ENCODE measurements around the gene APRT.
"Not testable (repeated sequence)": the region's sequence is repeated elsewhere in the genome, so short reads cannot be mapped to it uniquely, and the experiment has no call there.

Gene APRT

GRCh38 chr16:88841521-88842307 lies 30.0 kb upstream of the APRT start:
- DNase-seq, result no peak

- no peak for DNase-seq
Observed at GRCh38 chr16:88840600-88841215, 29.0 kb upstream of the APRT start.

DNA sequence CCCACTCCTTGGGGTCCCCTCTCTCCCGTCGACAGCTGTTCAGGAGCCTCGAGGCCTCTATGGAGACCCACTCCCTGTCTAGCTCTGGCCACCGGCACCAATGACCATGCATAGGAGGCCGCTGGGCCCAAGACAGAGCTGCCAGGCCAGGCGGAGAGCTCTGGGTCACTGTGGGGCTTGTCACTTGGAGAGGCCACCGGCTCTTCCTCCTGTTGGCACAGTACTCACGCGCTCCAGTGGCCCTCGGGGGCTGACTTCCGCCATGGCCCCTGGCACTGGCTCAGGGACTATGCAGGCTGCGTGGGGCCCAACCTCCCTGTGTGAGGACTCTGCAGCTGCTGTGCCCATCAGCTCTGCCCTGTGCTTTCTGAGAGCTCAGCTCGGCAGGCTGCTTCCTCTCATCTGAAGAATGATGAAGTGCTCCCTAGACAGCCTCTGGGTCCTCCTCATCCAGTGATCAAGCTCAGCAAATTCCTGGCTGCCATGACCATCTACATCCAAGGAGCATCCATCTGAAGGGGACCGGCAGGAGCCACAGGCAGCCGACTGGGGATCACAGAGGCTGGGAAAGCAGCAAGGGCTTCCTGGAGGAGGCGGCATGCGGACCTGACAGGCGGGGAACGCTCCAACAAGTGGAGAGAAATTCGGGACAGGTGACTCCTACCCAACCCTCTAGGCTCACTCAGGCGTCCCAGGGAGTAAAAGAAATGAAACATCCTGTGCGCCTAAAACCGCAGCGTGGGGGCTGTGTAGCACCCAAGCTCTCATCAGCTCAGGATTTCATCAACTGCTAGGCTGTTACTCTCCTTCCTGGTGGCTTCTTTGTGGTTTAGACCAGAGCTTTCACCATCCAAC lies 28.2 kb upstream of the APRT start:
- DNase-seq, result no peak

GRCh38 chr16:88839026-88839529 lies 27.4 kb upstream of the APRT start:
- DNase-seq, result no peak

- no peak for DNase-seq
Observed at GRCh38 chr16:88838566-88838965, 26.8 kb upstream of the APRT start.

- DNase-seq, result no peak
Observed at GRCh38 chr16:88837806-88838205, 26.1 kb upstream of the APRT start.

DNA sequence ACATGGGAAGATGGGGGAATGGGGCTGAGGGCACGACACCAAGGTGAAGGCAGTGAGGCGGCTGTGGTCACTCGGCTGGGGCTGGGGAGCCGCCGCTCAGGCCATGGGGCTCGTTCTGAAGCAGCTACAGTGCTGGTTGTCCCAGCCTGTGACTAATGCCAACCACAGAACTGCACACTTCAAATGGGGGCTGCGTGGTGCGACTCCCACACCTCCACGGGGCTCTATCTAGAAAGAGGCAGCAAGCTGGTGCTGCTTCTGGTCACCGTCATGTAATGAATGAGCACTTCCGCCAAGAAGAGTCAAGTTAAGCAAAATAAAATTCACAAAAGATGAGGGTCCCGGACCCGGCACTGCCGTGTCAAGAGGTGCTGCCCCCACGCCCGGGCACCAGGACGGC lies 25.1 kb upstream of the APRT start:
- DNase-seq, result no peak

GRCh38 chr16:88835818-88836217 lies 24.1 kb upstream of the APRT start:
- DNase-seq, result no peak

GRCh38 chr16:88835383-88835782 lies 23.7 kb upstream of the APRT start:
- DNase-seq, result no peak

GRCh38 chr16:88834670-88835069 lies 22.9 kb upstream of the APRT start:
- no peak for DNase-seq

DNA sequence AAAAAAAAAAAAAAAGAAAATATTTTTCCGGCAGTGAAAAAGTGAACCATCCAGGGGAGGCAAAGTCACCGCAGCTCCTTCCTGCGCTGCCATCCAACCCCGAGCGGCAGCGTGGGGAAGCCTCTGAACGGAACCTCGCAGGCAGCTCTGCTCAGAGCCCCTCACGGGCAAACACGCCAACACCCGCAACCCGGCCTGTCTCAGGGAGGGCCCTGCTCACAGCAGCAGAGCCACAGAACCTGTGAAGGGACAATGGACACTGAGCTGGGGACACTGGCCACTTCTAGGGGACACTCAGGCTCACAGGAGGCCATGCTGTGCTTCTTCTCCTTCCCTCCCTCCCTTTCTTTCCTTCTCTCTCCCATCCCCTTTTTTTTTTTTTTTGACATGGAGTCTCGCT lies 21.4 kb upstream of the APRT start:
- no peak for DNase-seq

DNA sequence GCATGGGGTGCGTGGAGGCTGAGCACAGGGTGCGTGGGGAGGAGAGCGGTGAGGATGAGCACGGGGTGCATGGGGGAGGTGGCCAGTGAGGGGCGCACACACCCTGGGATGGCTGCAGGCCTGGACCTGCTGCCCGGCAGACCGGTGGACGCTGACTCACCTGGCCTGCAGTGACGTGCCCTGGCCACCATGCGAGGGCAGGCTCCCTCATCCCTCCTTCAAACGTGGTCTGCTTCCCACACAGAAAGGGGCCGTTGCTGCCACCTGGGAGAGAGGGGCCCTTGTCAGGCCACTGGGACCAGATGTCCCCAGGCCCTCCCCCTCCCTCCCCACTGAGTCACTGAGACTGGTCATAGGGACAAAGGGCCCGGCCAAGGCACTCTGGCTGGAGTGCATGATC lies 20.1 kb upstream of the APRT start:
- no peak for DNase-seq

DNA sequence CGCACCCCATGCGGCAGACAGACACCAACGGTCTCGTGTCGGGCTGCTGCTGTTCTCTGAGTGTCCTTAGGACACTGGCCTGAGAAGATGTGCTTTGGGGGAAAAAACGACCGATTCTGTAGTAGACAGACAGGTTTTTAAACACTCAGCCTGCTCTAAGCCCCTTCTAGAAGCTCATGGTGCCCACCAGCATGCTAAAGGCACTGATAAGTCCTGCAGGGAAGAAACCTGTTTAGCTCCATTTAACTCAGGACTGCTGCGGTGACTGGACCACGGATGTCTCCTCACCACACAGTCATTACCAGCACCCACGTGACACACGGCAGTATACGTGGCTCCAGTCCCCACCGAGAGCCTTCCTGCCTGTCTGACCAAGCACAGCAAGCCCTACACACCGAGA lies 19.1 kb upstream of the APRT start:
- no peak for DNase-seq

DNA sequence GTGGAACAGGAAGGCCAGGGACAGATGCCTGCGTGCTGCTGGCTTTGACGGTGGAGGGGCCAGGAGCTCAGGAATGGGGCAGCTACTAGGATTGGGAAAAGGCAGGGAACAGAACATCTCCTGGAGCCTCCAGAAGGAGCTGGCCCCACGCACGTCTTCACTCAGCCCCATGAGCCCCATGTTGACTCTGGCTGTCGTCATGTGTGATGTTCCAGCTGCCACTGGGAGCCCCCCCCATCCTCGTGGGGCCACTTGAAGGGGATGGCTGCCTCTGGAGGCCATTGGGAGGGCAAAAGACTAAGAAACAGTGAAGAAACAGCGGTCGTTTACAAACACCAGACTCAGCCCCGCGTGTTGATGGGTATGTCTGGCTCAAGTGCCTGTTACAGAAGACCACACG lies 18.5 kb upstream of the APRT start:
- no peak for DNase-seq

- DNase-seq, result no peak
Observed at GRCh38 chr16:88828711-88829110, 17.0 kb upstream of the APRT start.

DNA sequence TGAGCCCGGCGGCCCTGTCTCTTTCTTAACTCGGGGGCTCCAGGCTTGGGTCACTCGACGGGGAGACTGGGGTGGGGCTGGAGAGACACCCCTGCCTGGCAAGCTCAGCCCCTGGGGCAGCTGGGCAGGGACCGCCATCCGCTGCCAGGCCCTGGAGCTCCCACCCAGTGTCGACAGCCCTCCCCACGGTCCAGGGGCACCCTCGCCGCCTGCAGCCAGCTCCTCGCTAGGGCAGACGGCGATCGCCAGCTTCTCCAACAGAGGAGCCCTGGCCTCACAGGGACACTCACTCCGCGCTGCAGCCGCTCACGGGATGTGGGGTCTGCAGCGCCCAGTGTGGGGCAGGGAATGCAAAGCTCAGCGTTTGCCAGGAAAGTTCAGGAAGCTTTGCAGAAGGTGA lies 16.0 kb upstream of the APRT start:
- no peak for DNase-seq

DNA sequence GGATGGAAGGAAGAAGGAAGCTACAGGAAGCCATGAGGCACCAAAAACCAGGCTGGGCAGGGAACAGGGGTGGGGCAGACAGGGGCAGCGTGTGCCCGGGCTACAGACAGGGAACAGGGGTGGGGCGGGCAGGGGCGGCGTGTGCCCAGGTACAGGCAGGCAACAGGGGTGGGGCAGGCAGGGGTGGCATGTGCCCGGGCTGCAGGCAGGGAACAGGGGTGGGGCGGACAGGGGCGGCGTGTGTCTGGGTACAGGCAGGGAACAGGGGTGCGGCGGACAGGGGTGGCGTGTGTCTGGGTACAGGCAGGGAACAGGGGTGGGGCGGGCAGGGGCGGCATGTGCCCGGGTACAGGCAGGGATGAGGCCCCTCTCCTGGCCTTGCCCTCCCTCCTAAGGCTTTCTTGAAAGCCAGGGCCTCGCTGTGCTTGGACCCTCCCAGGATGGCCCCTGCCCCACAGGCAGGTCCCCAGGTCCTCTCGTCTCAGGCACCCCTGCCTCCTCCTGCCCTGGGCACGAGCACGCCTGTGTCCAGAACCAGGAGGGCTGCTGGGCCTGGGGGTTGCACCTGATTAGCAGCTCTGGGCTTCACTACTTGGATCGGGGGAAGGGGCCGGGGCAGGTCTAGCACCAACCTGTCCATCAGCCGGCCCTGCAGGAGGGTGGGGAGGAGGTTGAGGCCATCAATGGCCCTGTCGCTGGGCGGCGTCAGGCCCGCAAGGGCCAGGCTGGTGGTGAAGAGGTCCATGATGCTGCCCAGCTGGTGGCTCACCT lies 14.5 kb upstream of the APRT start:
- no peak for DNase-seq

DNA sequence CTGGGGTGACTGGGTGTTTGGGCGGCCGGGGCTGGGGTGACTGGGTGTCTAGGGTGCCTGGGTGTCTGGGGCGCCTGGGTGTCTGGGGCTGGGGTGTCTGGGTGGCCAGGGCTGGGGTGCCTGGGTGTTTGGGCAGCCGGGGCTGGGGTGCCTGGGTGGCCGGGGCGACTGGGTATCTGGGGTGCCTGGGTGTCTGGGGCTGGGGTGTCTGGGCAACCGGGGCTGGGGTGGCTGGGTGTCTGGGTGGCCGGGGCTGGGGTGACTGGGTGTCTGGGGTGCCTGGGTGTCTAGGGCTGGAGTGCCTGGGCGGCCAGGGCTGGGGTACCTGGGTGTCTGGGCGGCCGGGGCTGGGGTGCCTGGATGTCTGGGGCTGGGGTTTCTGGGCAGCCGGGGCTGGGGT lies 13.4 kb upstream of the APRT start:
- DNase-seq, result no peak

DNA sequence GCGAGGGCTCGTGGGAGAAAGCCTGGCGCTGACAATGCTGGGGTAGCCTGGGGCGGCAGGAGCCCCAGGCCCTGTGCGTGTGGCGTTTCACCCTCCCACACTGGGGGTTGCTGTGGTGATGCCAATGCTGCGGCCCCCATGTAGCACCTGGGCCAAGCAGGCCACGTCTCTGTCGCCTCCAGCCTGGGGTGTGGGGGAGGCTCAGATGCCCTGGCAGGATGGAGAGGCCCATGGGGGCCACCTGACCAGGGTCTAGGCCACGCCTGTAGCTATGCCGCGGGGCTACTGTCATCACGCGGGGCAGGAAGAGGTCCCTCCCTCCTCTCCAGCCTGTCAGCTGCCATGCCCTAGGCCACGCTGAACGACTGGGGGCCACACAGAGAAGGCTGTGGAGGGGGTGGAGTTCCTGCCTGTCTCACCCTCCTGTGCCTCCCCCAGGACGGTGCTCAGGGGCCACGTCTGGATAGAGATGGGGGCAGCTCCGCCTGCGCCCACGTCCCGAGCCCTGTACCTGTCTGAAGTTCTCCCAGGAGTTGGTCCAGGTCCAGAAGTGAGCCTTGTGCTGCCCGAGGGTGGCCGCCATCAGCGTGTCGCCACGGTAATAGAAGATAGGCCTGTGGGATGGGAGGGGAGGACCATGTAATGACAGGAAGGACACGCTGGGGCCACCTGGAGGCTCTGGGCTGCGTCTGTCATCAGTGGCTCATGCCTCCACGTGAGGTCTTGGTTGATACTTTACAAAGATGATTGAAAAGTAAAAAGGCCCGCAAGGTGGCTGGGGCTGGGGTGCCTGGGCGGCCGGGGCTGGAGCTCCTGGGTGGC lies 12.7 kb upstream of the APRT start:
- no peak for DNase-seq

- DNase-seq, result not testable (repeated sequence)
Observed at GRCh38 chr16:88823646-88824045, 11.9 kb upstream of the APRT start.

DNA sequence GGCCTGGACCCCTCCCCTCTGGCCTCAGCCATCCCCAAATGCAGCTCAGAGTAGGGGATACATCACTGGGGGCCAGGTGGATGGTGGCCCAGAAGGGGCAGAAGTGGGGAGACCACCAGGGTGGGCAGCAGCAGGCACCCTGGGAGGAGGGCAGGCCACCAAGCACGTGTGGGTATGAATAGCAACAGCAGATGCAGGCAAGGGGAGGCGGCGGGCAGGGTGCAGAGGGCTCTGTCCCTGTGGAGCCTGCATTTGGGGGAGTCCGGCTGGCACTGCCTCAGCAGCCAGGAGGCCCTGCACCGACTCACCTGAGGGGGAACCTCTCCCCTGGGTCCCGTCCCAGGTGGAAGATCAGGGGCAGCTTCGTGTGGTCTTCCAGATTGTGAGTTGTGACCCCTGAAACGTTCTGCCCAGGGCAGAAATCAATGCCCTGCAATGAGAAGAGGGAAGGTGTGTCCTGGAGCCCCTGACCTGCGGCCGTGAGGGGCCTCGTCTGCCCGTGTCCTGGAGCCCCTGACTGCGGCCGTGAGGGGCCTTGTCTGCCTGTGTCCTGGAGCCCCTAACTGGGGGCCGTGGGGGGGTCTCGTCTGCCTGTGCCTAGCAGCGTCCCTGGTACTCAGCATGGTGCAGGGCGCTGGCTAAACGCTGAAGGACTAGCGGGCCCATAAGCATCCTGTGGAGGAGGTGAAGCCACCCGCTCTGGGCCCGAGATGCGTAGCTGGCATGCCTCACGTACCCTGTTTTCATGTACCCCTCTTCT lies 10.7 kb upstream of the APRT start:
- DNase-seq, result no peak
